PC-9 (cell line): Measurements from ENCODE around the gene DESI1.

Experiments
- CTCF ChIP-seq: fragments of 200-600 bp; sonication (generic); conservative IDR thresholded peaks from 2 replicates; pipeline ENCODE4 v1.6.1; 2017; ENCODE audit warnings: mixed run types, antibody characterized with exemption, mild to moderate bottlenecking, moderate library complexity
- EZH2 ChIP-seq: fragments of 200-600 bp; sonication (generic); IDR thresholded peaks from 2 replicates; pipeline ENCODE4 v1.8.0; 2017; ENCODE audit warnings: antibody characterized with exemption, low read depth

DNA sequence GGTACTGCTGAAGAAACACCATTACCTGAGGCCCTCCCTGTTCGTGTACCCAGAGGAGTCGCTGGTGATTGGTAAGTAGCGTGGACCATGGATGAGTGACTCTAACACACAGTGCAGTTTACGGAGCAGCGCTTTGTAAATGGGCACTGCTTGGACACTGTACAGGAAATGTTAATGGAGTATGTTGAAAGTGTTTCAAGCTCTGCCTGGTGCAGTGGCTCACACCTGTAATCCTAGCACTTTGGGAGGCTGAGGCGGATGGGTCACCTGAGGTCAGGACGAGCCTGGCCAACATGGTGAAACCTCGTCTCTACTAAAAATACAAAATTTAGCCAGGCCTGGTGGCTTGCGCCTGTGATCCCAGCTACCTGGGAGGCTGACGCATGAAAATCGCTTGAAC, 30.0 kb upstream of the DESI1 start:
- TF ChIP-seq CTCF (no peak), EZH2 (no peak)
